Prostate gland (tissue), 2 donors: ENCODE data around the gene RAP1GAP.

Source experiments
- POLR2A ChIP-seq: fragments of 450-650 bp; IDR thresholded peaks from one replicate; pipeline ENCODE4 v1.6.1; 2016; ENCODE audit warnings: antibody characterized with exemption, mild to moderate bottlenecking
- POLR2AphosphoS5 ChIP-seq: sonication (generic); formaldehyde crosslinking; IDR thresholded peaks from one replicate; pipeline ENCODE4 v1.6.1; 2017; ENCODE audit warnings: antibody characterized with exemption
- TF ChIP-seq, protein P1 (sequence below), 4 experiments: fragments of 200-600 bp in 2 of 4; fragments of 450-650 bp in 2 of 4; sonication (generic) in 2 of 4; IDR thresholded peaks; 1 replicate in 3 of 4; 2 replicates in 1 of 4; pipeline ENCODE4 v1.5.1; 2016 to 2019; ENCODE audit warnings: antibody characterized with exemption in 4 of 4, mild to moderate bottlenecking in 2 of 4, moderate library complexity in 2 of 4

DNA sequence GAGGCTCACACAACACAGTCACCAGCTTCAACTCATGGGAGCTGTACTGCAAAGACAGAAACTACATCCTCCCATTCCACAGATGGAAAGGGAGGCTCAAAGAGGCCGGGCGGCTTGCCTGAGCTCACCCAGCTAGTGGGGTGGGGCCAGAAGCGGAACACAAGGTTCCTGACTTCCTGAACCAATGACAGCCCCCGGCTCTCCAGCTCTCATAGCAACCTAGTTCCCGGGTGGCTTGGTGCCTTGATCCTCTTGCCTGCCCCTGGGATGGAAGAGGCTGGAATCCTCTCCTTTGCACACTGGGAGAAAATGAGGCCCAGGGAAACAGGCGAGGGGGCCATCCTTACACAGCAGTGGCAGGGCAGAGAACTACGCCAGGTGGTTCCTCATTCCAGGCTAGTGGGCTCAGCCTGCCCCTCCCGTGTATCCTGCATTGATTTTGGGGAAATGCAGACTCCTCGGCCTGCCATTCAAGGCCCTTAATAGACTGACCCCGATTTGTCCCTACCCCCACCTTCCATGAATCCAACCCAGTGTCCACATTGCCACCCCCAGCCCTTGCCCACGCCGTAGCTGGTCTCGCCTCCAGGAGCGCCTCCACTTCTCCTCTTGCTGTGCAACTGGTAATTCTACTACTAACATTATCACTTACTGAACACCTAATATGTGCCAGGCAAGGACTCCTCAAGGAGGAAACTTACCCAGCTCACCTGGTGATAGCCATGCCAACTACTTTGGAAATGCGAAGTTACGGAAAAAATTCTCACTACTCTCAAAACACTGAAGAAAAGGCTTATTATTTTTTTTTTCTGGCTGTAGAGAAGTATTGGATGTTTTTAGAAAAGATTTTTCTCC lies 5.0 kb downstream of the RAP1GAP start:
- TF ChIP-seq, protein P1, sequence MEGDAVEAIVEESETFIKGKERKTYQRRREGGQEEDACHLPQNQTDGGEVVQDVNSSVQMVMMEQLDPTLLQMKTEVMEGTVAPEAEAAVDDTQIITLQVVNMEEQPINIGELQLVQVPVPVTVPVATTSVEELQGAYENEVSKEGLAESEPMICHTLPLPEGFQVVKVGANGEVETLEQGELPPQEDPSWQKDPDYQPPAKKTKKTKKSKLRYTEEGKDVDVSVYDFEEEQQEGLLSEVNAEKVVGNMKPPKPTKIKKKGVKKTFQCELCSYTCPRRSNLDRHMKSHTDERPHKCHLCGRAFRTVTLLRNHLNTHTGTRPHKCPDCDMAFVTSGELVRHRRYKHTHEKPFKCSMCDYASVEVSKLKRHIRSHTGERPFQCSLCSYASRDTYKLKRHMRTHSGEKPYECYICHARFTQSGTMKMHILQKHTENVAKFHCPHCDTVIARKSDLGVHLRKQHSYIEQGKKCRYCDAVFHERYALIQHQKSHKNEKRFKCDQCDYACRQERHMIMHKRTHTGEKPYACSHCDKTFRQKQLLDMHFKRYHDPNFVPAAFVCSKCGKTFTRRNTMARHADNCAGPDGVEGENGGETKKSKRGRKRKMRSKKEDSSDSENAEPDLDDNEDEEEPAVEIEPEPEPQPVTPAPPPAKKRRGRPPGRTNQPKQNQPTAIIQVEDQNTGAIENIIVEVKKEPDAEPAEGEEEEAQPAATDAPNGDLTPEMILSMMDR (IDR thresholded peaks at IDR 0.05): no peak
- TF ChIP-seq POLR2A: no peak
- TF ChIP-seq POLR2AphosphoS5: no peak
